ENCODE data around the gene ETF1. TPM values are rescaled to one million over a fixed set of nuclear protein-coding genes. Genes with fewer than 3 reads are reported as not detected.

The ETF1 gene
- total and polyA plus RNA-seq, 9 of the 15 experiments (the other 6 are each of a cell fraction or from before 2014, with no cell fraction given) = 53.7 to 209 (median 164) TPM

- TF ChIP-seq DLX4 (CRISPR knock-in tag; IDR thresholded peaks at IDR 0.05) (no peak), MEIS2 (IDR thresholded peaks at IDR 0.05; ENCODE audit: partially characterized antibody) (peak; percentile 8), AFF1 (IDR thresholded peaks at IDR 0.05; ENCODE audit: low read depth in 1 of 2, partially characterized antibody in 2 of 2) (peak; percentile 72 to 73), CREB3L1 (IDR thresholded peaks at IDR 0.05; ENCODE audit: borderline replicate concordance, low read depth) (no peak), PCBP2 (IDR thresholded peaks at IDR 0.05; ENCODE audit: low read depth, low read length, poor library complexity, severe bottlenecking) (peak; percentile 94), CHD1 (IDR thresholded peaks at IDR 0.05; ENCODE audit: low read length) (peak; percentile 95), GATAD2B (IDR thresholded peaks at IDR 0.05; ENCODE audit: borderline replicate concordance) (peak; percentile 93), PREB (CRISPR knock-in tag; IDR thresholded peaks at IDR 0.05) (peak; percentile 73; the same call in 1 of the 2 replicates), ZBTB1 (CRISPR knock-in tag; IDR thresholded peaks at IDR 0.05; ENCODE audit: borderline replicate concordance, low read depth) (peak; percentile 89), C11orf30 (IDR thresholded peaks at IDR 0.05; ENCODE audit: low read depth) (no peak), MLLT1 (IDR thresholded peaks at IDR 0.05) (peak; percentile 98 to 99), SRSF9 (IDR thresholded peaks at IDR 0.05; ENCODE audit: borderline replicate concordance, low read depth, low read length) (no peak), GTF3C2 (IDR thresholded peaks at IDR 0.05; ENCODE audit: borderline replicate concordance, extremely low read depth, insufficient read length) (no peak)
These were observed 77.5 kb downstream of the ETF1 start, which contains the start of gene EGR1 (continued) for GRCh38 chr5:138465261-138466124.
